ENCODE measurements around the gene UBAP1L. TPM values are rescaled to one million over a fixed set of nuclear protein-coding genes. Genes with fewer than 3 reads are reported as not detected.
"Not testable (repeated sequence)": the region's sequence is repeated elsewhere in the genome, so short reads cannot be mapped to it uniquely, and the experiment has no call there.

Gene UBAP1L
- total and polyA plus RNA-seq, 2 experiments from 2014 or later: 1.6 to 5.1 TPM

DNA sequence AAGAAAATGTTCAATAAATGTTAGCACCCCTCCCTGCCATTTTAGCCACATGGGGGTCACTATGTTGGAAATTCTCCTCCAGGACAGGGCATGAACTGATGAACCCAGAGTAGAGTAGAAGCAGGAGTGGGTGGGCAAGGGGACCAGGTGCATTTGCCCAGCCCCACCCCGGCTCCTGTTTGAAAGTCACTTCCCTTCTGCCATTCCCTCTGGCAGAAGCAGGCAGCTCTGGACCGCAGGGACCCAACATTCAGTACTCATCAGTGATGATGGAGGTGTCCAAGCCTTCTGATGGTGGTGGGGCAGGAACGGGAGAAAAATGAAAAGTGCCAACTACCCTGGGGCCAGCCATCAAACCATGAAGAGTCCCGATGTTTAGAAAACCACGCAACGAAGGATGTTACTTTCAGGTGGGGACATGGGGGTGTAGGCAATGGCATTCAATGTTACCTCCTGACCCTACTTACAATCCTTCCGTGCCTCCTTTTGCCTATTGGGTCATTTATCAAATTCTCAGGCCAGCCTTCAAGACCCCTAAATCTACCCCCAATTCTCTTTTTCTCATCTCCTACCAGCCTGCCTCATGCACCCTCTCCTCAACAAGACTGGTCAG is 17.2 kb downstream of the UBAP1L start:
- Histone ChIP-seq H3K4me3 (no peak overlapping the region), H3K36me3 (peaks cover 12% of the 10 kb centered on the region), H3K27me3 (peaks cover 5% of the 10 kb centered on the region), H3K27ac (no peak overlapping the region), H3K4me1 (ENCODE audit: low read depth) (no peaks in the 10 kb centered on the region), H3K9me3 (ENCODE audit: low read depth) (no peaks in the 10 kb centered on the region)
- DNase-seq (ENCODE audit: low read depth in 1 of 2, low spot score in 1 of 2): no peak
- TF ChIP-seq, protein P1, sequence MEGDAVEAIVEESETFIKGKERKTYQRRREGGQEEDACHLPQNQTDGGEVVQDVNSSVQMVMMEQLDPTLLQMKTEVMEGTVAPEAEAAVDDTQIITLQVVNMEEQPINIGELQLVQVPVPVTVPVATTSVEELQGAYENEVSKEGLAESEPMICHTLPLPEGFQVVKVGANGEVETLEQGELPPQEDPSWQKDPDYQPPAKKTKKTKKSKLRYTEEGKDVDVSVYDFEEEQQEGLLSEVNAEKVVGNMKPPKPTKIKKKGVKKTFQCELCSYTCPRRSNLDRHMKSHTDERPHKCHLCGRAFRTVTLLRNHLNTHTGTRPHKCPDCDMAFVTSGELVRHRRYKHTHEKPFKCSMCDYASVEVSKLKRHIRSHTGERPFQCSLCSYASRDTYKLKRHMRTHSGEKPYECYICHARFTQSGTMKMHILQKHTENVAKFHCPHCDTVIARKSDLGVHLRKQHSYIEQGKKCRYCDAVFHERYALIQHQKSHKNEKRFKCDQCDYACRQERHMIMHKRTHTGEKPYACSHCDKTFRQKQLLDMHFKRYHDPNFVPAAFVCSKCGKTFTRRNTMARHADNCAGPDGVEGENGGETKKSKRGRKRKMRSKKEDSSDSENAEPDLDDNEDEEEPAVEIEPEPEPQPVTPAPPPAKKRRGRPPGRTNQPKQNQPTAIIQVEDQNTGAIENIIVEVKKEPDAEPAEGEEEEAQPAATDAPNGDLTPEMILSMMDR (IDR thresholded peaks at IDR 0.05; ENCODE audit: low read depth, low read length): no peak

DNA sequence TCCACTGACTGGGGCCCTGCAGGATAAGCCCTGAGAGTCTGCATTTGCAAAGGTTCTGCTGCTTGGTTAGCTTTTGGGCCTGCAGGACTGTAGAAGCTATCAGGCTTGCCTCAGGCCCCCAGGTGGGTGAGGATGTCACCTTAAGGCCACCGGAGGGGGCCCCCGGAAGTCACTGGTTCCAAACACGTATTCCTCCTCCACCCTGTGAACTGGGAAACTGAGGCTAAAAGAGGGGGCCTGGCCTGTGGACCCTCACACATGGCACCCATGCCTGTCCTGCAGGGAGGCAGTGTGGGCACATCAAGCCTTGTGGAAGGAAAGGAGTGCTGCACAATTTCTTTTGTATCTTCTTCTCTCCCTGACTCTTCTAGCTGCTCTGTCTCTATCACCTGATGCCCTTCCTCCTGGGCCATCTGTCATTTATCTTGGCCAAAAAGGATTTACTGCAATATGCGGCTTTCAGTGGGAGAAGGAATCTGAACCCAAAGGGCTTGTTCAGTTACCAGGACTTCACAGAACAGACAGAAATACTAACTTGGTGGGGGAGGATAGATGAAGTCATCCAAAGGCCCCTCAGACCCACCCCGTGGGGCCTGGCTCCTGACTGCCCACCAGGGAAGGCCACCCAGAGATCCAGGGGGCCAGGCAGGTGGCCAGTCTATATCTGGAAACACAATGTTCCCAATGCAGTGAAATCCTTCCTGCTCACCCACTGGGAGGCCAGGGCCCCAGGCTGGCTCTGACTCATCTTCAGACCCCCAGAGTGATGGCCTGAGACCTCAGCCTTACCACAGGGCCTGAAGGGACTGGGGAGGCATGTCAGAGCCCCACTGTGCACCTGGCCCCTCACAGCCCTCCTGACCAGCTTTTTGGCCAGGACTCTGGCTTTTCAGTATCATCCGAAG is 18.3 kb downstream of the UBAP1L start:
- Histone ChIP-seq H3K4me3 (no peak overlapping the region), H3K27ac (no peak overlapping the region), H3K36me3 (peaks cover 12% of the 10 kb centered on the region), H3K4me1 (ENCODE audit: low read depth) (no peaks in the 10 kb centered on the region), H3K27me3 (no peaks in the 10 kb centered on the region), H3K9me3 (ENCODE audit: low read depth) (no peaks in the 10 kb centered on the region)
- DNase-seq (ENCODE audit: low read depth in 1 of 2, low spot score in 1 of 2): no peak
- TF ChIP-seq, protein P1 (IDR thresholded peaks at IDR 0.05; ENCODE audit: low read depth, low read length): no peak

DNA sequence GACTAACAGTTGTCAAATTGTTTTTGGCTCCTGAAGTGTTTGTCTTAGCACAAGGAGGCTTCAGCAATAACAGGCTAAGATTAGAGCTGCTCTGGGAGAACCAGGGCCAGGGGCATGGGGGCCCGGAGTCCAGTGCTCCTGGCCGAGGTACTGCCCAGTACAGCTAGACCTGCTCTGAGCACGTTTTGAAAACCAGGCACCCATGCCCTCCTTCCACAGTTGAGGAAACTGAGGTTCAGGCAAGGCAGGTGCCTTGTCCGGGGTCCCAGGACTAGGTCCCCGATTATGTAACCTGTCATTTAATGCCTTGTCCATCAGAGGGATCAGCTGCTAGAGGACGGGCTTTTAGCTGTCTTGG is 19.3 kb downstream of the UBAP1L start:
- Histone ChIP-seq H3K36me3 (peaks cover 12% of the 10 kb centered on the region), H3K4me3 (no peak overlapping the region), H3K27me3 (no peaks in the 10 kb centered on the region), H3K27ac (no peak overlapping the region), H3K9me3 (ENCODE audit: low read depth) (no peaks in the 10 kb centered on the region), H3K4me1 (ENCODE audit: low read depth) (no peaks in the 10 kb centered on the region)
- no peak for DNase-seq (ENCODE audit: low read depth in 1 of 2, low spot score in 1 of 2)
- TF ChIP-seq, protein P1 (IDR thresholded peaks at IDR 0.05; ENCODE audit: low read depth, low read length): no peak

DNA sequence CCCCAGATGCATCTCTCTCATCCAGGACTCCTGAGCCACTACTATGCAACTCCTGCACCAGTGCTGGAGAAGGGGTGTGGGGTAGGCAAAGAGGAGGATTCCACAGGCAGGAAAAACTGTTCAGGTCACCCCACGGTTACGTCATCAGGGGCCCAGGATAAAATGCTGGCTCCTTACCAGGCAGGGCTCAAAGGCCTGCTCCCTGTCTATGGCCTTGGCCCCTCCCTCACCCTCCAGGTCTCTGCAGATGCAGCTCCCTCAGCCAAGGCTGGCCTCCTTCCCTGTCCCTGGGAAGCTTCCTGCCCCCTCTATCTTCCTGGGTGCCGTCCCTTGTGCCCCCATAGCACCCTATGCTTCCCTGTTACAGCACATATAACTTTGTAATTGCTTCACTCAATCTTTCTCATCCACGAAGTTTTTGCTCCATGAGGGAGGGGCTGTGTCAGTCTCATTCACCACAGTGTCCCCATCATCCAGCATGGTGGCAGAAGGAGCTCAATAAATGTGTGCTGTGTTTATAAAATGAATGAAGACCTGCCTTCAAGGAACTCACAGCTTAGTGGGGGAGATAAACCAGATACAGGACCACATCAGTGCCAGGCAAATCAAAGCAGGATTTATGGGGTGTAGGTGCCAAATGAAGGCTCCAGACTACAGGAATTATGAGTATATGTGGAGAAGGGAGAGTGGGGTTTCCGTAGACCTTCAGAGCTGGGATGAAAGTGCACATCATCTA is 19.8 kb downstream of the UBAP1L start:
- Histone ChIP-seq H3K9me3 (ENCODE audit: low read depth) (no peaks in the 10 kb centered on the region), H3K4me1 (ENCODE audit: low read depth) (no peaks in the 10 kb centered on the region)
- TF ChIP-seq, protein P1 (IDR thresholded peaks at IDR 0.05; ENCODE audit: low read depth, low read length): no peak

DNA sequence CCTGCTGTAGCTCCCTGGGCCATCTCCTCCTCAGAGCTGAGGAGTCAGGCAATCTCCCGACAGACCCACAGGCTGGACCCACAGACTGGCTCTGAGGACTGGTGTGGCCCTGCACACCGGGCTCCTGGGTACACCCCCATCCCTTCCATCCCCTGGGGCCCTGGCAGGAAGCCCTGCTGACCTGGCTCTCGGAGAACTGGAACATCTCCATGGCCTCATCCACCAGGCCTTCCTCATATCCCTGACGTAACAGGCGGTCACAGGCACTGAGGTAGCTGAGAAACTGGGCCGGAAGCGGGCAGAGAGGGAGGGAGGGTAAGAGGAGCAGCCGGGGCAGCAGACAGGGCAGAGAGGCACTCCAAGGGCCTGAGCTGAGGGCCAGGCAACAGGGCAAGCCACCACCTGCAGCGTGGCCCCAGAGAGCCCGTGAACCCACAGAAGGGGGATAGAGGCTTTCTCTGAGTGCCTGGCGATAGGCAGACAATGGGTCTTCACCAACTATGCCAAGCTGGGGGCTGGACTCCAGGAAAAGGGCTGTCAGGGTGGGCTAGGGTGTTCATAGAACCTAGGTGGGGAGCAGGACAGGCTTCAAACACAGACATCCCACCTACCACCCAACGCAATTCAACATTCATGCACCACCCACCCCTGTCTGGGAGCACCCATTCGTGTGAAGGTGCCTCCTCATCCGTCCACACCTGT is 20.6 kb downstream of the UBAP1L start:
- no peak for DNase-seq (ENCODE audit: low read depth in 1 of 2, low spot score in 1 of 2)
- H3K4me3 ChIP-seq: no peak overlapping the region
- peaks cover 4% of the 10 kb centered on the region for H3K4me1 ChIP-seq (ENCODE audit: low read depth)
- TF ChIP-seq, protein P1 (IDR thresholded peaks at IDR 0.05; ENCODE audit: low read depth, low read length): no peak
- no peaks in the 10 kb centered on the region for H3K27me3 ChIP-seq
- H3K9me3 ChIP-seq (ENCODE audit: low read depth): no peaks in the 10 kb centered on the region
- peaks cover 12% of the 10 kb centered on the region for H3K36me3 ChIP-seq
- no peak overlapping the region for H3K27ac ChIP-seq

More for the DNA sequence above, 19.8 kb downstream of the UBAP1L start:
- no peaks in the 10 kb centered on the region for H3K27me3 ChIP-seq
- no peak overlapping the region for H3K27ac ChIP-seq
- peak in 1 of 2 donors; percentile 31 for DNase-seq (ENCODE audit: low read depth in 1 of 2, low spot score in 1 of 2)
- no peak overlapping the region for H3K4me3 ChIP-seq
- peaks cover 12% of the 10 kb centered on the region for H3K36me3 ChIP-seq

DNA sequence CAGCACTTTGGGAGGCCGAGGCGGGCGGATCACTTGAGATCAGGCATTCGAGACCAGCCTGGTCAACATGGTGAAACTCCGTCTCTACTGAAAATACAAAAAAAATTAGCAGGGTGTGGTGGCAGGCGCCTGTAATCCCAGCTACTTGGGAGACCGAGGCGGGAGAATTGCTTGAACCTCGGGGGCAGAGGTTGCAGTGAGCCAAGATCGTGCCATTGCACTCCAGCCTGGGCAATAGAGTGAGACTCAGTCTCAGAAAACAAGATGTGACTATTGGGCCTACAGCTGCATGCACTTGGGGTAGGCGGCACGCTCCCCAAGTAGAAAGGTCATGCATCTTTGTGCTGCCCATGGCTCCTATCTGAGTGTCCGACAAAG is 21.2 kb downstream of the UBAP1L start:
- not testable (repeated sequence) for H3K27ac ChIP-seq; H3K36me3 ChIP-seq; DNase-seq (ENCODE audit: low read depth in 1 of 2, low spot score in 1 of 2); H3K9me3 ChIP-seq (ENCODE audit: low read depth); H3K4me3 ChIP-seq; H3K27me3 ChIP-seq
- peaks cover 10% of the 10 kb centered on the region for H3K4me1 ChIP-seq (ENCODE audit: low read depth)
